Measurements from ENCODE around the gene STK4.

DNA sequence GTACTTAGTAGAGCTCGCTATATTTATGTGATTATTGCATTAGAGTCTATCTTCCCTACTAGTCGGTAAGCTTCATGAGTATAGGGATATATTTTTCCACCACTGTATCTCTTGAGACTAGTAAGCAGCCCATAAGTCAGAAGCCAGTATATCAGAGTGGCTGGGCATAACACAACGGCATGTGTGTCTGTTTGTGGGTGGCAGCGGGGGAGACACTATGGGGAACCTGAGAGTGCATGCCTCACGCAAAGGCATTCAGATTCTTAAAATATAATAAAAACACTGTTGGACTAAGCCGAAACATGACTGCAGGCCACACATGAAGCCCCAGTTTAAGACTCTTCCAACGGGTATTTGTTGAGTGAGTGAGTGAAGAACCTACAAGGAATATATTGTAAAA, 126.6 kb downstream of the STK4 start:
- TF ChIP-seq, protein P1, sequence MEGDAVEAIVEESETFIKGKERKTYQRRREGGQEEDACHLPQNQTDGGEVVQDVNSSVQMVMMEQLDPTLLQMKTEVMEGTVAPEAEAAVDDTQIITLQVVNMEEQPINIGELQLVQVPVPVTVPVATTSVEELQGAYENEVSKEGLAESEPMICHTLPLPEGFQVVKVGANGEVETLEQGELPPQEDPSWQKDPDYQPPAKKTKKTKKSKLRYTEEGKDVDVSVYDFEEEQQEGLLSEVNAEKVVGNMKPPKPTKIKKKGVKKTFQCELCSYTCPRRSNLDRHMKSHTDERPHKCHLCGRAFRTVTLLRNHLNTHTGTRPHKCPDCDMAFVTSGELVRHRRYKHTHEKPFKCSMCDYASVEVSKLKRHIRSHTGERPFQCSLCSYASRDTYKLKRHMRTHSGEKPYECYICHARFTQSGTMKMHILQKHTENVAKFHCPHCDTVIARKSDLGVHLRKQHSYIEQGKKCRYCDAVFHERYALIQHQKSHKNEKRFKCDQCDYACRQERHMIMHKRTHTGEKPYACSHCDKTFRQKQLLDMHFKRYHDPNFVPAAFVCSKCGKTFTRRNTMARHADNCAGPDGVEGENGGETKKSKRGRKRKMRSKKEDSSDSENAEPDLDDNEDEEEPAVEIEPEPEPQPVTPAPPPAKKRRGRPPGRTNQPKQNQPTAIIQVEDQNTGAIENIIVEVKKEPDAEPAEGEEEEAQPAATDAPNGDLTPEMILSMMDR (conservative IDR thresholded peaks at IDR 0.05 in 1 of 2, IDR thresholded peaks at IDR 0.05 in 1 of 2; ENCODE audit: extremely low read depth in 1 of 2, insufficient read depth in 1 of 2, low read depth in 1 of 2, low read length in 2 of 2) = no peak
- TF ChIP-seq EZH2 (IDR thresholded peaks at IDR 0.05; ENCODE audit: borderline replicate concordance, low read length) = no peak

All from mammary epithelial cell (primary cell).